ENCODE measurements around the gene GRIK5. TPM values are rescaled to one million over a fixed set of nuclear protein-coding genes. Genes with fewer than 3 reads are reported as not detected.
A peak's percentile ranks its signal among the peaks of the same experiment; 100 is the strongest.
"Not testable (repeated sequence)": the region's sequence is repeated elsewhere in the genome, so short reads cannot be mapped to it uniquely, and the experiment has no call there.

Gene GRIK5
- total and polyA plus RNA-seq, 2 donors from 2014 or later = 8.9 to 16.2 TPM

- Histone ChIP-seq H3K9ac (ENCODE audit: low read length in 3 of 3) (no peak overlapping the region), H3K4me1 (ENCODE audit: control insufficient read depth in 2 of 3, insufficient read depth in 2 of 3, low read depth in 1 of 3, low read length in 3 of 3) (no peaks in the 10 kb centered on the region), H3K27ac (ENCODE audit: low read depth in 2 of 2, low read length in 2 of 2) (no peak overlapping the region), H3K9me3 (ENCODE audit: control insufficient read depth in 2 of 3, insufficient read depth in 1 of 3, low read length in 3 of 3) (no peaks in the 10 kb centered on the region), H3K4me3 (ENCODE audit: low read length in 3 of 3) (no peak overlapping the region), H3K27me3 (ENCODE audit: control insufficient read depth, insufficient read depth, low read length) (no peaks in the 10 kb centered on the region), H3K36me3 (ENCODE audit: control insufficient read depth in 2 of 3, insufficient read depth in 3 of 3, low read length in 3 of 3) (peaks cover 0 to 2% (median 0%) of the 10 kb centered on the region in 3 donors)
- DNase-seq = no peak
- FAIRE-seq = no peak
- intact Hi-C loops (cut with DNase I) = no loop called here
- TF ChIP-seq, protein P1, sequence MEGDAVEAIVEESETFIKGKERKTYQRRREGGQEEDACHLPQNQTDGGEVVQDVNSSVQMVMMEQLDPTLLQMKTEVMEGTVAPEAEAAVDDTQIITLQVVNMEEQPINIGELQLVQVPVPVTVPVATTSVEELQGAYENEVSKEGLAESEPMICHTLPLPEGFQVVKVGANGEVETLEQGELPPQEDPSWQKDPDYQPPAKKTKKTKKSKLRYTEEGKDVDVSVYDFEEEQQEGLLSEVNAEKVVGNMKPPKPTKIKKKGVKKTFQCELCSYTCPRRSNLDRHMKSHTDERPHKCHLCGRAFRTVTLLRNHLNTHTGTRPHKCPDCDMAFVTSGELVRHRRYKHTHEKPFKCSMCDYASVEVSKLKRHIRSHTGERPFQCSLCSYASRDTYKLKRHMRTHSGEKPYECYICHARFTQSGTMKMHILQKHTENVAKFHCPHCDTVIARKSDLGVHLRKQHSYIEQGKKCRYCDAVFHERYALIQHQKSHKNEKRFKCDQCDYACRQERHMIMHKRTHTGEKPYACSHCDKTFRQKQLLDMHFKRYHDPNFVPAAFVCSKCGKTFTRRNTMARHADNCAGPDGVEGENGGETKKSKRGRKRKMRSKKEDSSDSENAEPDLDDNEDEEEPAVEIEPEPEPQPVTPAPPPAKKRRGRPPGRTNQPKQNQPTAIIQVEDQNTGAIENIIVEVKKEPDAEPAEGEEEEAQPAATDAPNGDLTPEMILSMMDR (IDR thresholded peaks at IDR 0.05; ENCODE audit: borderline replicate concordance, extremely low read depth, insufficient read depth) = no peak
These were observed 32.4 kb downstream of the GRIK5 start for GRCh38 chr19:42037649-42038048.

DNA sequence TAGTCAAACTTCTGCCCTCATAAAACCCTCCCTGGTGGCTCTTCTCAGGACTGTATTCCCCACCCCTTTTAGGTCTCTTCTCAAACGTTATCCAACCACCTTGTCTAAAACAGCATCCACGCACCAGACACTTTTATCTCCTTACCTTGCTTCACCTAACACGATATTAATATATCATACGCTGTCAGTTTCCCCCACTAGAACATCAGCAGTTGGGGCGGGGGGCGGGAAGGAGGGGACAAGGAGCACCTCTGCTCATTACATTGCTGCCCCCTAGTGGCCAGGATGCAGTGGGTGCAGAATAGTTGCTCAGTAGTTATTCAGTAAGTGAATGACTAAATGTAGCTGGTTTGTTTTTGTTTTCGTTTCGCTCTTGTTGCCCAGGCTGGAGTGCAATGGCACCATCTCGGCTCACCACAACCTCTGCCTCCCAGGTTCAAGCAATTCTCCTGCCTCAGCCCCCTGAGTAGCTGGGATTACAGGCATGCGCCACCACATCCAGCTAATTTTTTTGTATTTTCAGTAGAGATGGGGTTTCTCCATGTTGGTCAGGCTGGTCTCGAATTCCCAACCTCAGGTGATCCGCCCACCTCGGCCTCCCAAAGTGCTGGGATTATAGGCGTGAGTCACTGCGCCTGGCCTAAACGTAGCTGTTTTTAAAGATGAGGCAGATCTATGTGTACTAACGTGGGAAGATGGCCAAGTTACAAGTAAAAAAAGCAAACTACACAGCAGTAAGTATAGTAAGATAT, 35.2 kb downstream of the GRIK5 start:
- H3K9ac ChIP-seq (ENCODE audit: low read length in 3 of 3); H3K4me3 ChIP-seq (ENCODE audit: low read length in 3 of 3); FAIRE-seq; H3K27ac ChIP-seq (ENCODE audit: low read depth in 2 of 2, low read length in 2 of 2); H3K4me1 ChIP-seq (ENCODE audit: control insufficient read depth in 2 of 3, insufficient read depth in 2 of 3, low read depth in 1 of 3, low read length in 3 of 3); H3K27me3 ChIP-seq (ENCODE audit: control insufficient read depth, insufficient read depth, low read length); H3K36me3 ChIP-seq (ENCODE audit: control insufficient read depth in 2 of 3, insufficient read depth in 3 of 3, low read length in 3 of 3); H3K9me3 ChIP-seq (ENCODE audit: control insufficient read depth in 2 of 3, insufficient read depth in 1 of 3, low read length in 3 of 3); intact Hi-C loops (cut with DNase I): not testable (repeated sequence)
- TF ChIP-seq, protein P1 (IDR thresholded peaks at IDR 0.05; ENCODE audit: borderline replicate concordance, extremely low read depth, insufficient read depth) = peak; percentile 71
- peak in 4 of 5 donors; percentile 21 to 79 (median 50) for DNase-seq

- no peak for DNase-seq
- Histone ChIP-seq H3K4me3 (ENCODE audit: low read length in 3 of 3) (no peak overlapping the region), H3K27me3 (ENCODE audit: control insufficient read depth, insufficient read depth, low read length) (no peaks in the 10 kb centered on the region), H3K9ac (ENCODE audit: low read length in 3 of 3) (no peak overlapping the region), H3K4me1 (ENCODE audit: control insufficient read depth in 2 of 3, insufficient read depth in 2 of 3, low read depth in 1 of 3, low read length in 3 of 3) (no peaks in the 10 kb centered on the region), H3K27ac (ENCODE audit: low read depth in 2 of 2, low read length in 2 of 2) (no peak overlapping the region), H3K36me3 (ENCODE audit: control insufficient read depth in 2 of 3, insufficient read depth in 3 of 3, low read length in 3 of 3) (no peaks in the 10 kb centered on the region), H3K9me3 (ENCODE audit: control insufficient read depth in 2 of 3, insufficient read depth in 1 of 3, low read length in 3 of 3) (no peaks in the 10 kb centered on the region)
- TF ChIP-seq, protein P1 (IDR thresholded peaks at IDR 0.05; ENCODE audit: borderline replicate concordance, extremely low read depth, insufficient read depth) = no peak
- intact Hi-C loops (cut with DNase I) = no loop called here
- no peak for FAIRE-seq
These were observed 36.6 kb downstream of the GRIK5 start for GRCh38 chr19:42033413-42033812.

Data from kidney (tissue), 14 donors.